Measurements from ENCODE around the gene UBL3. TPM values are rescaled to one million over a fixed set of nuclear protein-coding genes. Genes with fewer than 3 reads are reported as not detected.

The UBL3 gene
- total RNA-seq, 1 donor from 2014 or later: 17.9 TPM

- DNase-seq (no peak), ATAC-seq (ENCODE audit: low read depth) (no peak)
- intact Hi-C loops (cut with micrococcal nuclease): no loop called here
- no peaks in the 10 kb centered on the region for H3K27me3 Mint-ChIP-seq
- ChIA-PET POLR2A (no interaction called here), CTCF (no interaction called here)
- H3K4me3 Mint-ChIP-seq: no peak overlapping the region
- peaks cover 34% of the 10 kb centered on the region for H3K4me1 Mint-ChIP-seq
- TF ChIP-seq, protein P1, sequence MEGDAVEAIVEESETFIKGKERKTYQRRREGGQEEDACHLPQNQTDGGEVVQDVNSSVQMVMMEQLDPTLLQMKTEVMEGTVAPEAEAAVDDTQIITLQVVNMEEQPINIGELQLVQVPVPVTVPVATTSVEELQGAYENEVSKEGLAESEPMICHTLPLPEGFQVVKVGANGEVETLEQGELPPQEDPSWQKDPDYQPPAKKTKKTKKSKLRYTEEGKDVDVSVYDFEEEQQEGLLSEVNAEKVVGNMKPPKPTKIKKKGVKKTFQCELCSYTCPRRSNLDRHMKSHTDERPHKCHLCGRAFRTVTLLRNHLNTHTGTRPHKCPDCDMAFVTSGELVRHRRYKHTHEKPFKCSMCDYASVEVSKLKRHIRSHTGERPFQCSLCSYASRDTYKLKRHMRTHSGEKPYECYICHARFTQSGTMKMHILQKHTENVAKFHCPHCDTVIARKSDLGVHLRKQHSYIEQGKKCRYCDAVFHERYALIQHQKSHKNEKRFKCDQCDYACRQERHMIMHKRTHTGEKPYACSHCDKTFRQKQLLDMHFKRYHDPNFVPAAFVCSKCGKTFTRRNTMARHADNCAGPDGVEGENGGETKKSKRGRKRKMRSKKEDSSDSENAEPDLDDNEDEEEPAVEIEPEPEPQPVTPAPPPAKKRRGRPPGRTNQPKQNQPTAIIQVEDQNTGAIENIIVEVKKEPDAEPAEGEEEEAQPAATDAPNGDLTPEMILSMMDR (IDR thresholded peaks at IDR 0.05): no peak
- H3K9me3 Mint-ChIP-seq: no peaks in the 10 kb centered on the region
- no peaks in the 10 kb centered on the region for H3K36me3 Mint-ChIP-seq (ENCODE audit: low read depth)
- no peak overlapping the region for H3K27ac Mint-ChIP-seq
Observed at GRCh38 chr13:29808264-29808663, 42.2 kb downstream of the UBL3 start.

DNA sequence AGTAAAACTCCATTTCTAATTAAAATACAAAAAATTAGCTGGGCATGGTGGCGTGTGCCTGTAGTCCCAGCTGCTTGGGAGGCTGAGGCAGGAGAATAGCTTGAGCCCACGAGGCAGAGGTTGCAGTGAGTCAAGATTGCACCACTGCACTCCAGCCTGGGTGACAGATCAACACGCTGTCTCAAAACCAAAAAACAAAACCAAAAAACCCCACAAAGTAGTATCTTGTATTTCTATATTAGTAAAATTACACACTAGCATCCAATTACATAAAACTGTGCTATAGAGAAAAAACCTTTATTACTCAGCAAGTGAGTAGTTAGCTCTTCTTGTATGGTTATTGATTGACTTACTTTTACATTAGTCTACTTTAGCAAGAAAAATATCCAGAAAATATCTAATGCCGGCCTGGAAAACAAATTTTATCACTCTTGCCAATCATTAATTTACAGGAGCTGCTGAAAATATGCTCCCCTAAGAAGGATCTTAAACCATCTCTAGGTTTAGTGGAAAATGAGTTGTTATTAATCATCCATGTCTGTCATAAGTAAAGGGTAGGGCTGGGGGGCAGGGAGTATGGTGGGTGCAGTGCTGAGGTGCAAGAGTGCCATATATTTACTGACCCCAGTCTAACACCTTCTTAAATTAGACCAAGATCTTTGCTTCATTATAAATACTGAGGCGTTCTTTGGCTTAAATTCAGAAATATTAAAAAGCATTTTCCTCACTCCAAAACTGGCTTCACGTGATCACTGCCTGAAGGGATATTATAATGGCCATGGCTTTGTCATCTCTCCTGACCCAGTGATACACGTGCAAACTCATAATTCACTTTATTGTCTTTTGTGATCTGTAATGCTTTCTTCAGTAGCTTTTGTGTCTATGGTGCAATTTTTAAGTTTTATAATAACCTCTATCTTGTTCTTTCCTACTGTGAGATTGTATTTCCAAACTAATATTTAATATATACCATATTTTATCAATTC is 44.1 kb downstream of the UBL3 start:
- no peaks in the 10 kb centered on the region for H3K9me3 Mint-ChIP-seq
- CTCF ChIA-PET: no interaction called here
- POLR2A ChIA-PET: no interaction called here

GRCh38 chr13:29803221-29803620 is 47.2 kb downstream of the UBL3 start:
- H3K4me3 Mint-ChIP-seq: no peak overlapping the region
- no peaks in the 10 kb centered on the region for H3K9me3 Mint-ChIP-seq
- no peaks in the 10 kb centered on the region for H3K36me3 Mint-ChIP-seq (ENCODE audit: low read depth)
- no peak for DNase-seq
- H3K4me1 Mint-ChIP-seq: peaks cover 20% of the 10 kb centered on the region
- POLR2A ChIA-PET: no interaction called here
- no peak overlapping the region for H3K27ac Mint-ChIP-seq
- intact Hi-C loops (cut with micrococcal nuclease): no loop called here
- no peak for ATAC-seq (ENCODE audit: low read depth)
- TF ChIP-seq, protein P1 (IDR thresholded peaks at IDR 0.05): no peak
- CTCF ChIA-PET: no interaction called here
- no peaks in the 10 kb centered on the region for H3K27me3 Mint-ChIP-seq

More for the DNA sequence above, 44.1 kb downstream of the UBL3 start:
- DNase-seq (no peak), ATAC-seq (ENCODE audit: low read depth) (no peak)
- Mint-ChIP-seq H3K27ac (no peak overlapping the region), H3K4me1 (peaks cover 35% of the 10 kb centered on the region), H3K4me3 (no peak overlapping the region), H3K27me3 (no peaks in the 10 kb centered on the region), H3K36me3 (ENCODE audit: low read depth) (no peaks in the 10 kb centered on the region)
- intact Hi-C loops (cut with micrococcal nuclease): no loop called here
- TF ChIP-seq, protein P1 (IDR thresholded peaks at IDR 0.05): no peak

GRCh38 chr13:29802621-29803020 is 47.8 kb downstream of the UBL3 start:
- Mint-ChIP-seq H3K4me3 (no peak overlapping the region), H3K27me3 (no peaks in the 10 kb centered on the region), H3K9me3 (no peaks in the 10 kb centered on the region), H3K27ac (no peak overlapping the region), H3K4me1 (peaks cover 20% of the 10 kb centered on the region), H3K36me3 (ENCODE audit: low read depth) (no peaks in the 10 kb centered on the region)
- DNase-seq (no peak), ATAC-seq (ENCODE audit: low read depth) (no peak)
- POLR2A ChIA-PET: no interaction called here
- intact Hi-C loops (cut with micrococcal nuclease): no loop called here
- CTCF ChIA-PET: interaction anchor here (0.6 kb wide), 1 partner anchor 309 kb away, joined by 3 read pairs; no protein-coding TSS in a partner anchor
- TF ChIP-seq, protein P1 (IDR thresholded peaks at IDR 0.05): no peak

GRCh38 chr13:29801737-29802305 is 48.6 kb downstream of the UBL3 start:
- H3K9me3 Mint-ChIP-seq: no peaks in the 10 kb centered on the region
- POLR2A ChIA-PET: no interaction called here
- no peak overlapping the region for H3K4me3 Mint-ChIP-seq
- H3K36me3 Mint-ChIP-seq (ENCODE audit: low read depth): no peaks in the 10 kb centered on the region
- H3K4me1 Mint-ChIP-seq: peaks cover 19% of the 10 kb centered on the region
- no peak overlapping the region for H3K27ac Mint-ChIP-seq
- intact Hi-C loops (cut with micrococcal nuclease): no loop called here
- H3K27me3 Mint-ChIP-seq: no peaks in the 10 kb centered on the region
- CTCF ChIA-PET: interaction anchor here (1.6 kb wide), 1 partner anchor 31 kb away, joined by 4 read pairs; no protein-coding TSS in a partner anchor
- ATAC-seq (ENCODE audit: low read depth) (no peak), DNase-seq (no peak)
- TF ChIP-seq, protein P1 (IDR thresholded peaks at IDR 0.05): no peak

Data from activated B cell treated with CpG ODN at 0.5 μM for 24 hours (primary cell).